SK-N-MC (cell line): ENCODE results near the gene RNASE4.
"Not testable (repeated sequence)": the region's sequence is repeated elsewhere in the genome, so short reads cannot be mapped to it uniquely, and the experiment has no call there.

ENCODE experiments used
- DNase-seq: peaks from one replicate; pipeline ENCODE4 v3.0.0-alpha.2; 2011; ENCODE audit warnings: low read depth, low spot score
- H3K27ac ChIP-seq: fragments of 200-600 bp; sonication (generic); 2 replicates; pipeline ENCODE4 v1.5.1; 2016; ENCODE audit warnings: mixed run types
- H3K36me3 ChIP-seq: fragments of 200-600 bp; sonication (generic); 2 replicates; pipeline ENCODE4 v1.6.1; 2017; ENCODE audit warnings: antibody characterized with exemption, low read length, mixed read lengths; ENCODE audit not compliant: insufficient read depth
- H3K4me3 ChIP-seq: fragments of 200-600 bp; sonication (generic); 2 replicates; pipeline ENCODE4 v1.5.1; 2016
- H3K9ac ChIP-seq: fragments of 200-600 bp; sonication (generic); 2 replicates; pipeline ENCODE4 v1.8.0; 2017; ENCODE audit warnings: mixed run types, mixed read lengths; ENCODE audit not compliant: insufficient read length
- H3K9me3 ChIP-seq: fragments of 200-600 bp; sonication (generic); 2 replicates; pipeline ENCODE4 v1.6.1; 2017; ENCODE audit warnings: low read depth, mild to moderate bottlenecking, antibody characterized with exemption, low read length, moderate library complexity, mixed read lengths
- EZH2 ChIP-seq: fragments of 200-600 bp; sonication (generic); IDR thresholded peaks from one replicate; pipeline ENCODE4 v1.6.1; 2017; ENCODE audit warnings: antibody characterized with exemption
- FOXP2 ChIP-seq: optimal IDR thresholded peaks from 2 replicates; pipeline ENCODE3; 2011; ENCODE audit warnings: mild to moderate bottlenecking, moderate library complexity; ENCODE audit not compliant: insufficient read depth; ENCODE audit errors: extremely low read length, control extremely low read depth
- POLR2AphosphoS5 ChIP-seq: IDR thresholded peaks from 2 replicates; pipeline ENCODE4 v1.6.1; 2012; ENCODE audit warnings: mild to moderate bottlenecking, low read depth, low read length, borderline replicate concordance

RNASE4 gene

GRCh38 chr14:20656274-20656673, 28.1 kb upstream of the RNASE4 start:
- Histone ChIP-seq H3K9ac (no peak overlapping the region), H3K36me3 (no peaks in the 10 kb centered on the region), H3K27ac (no peak overlapping the region), H3K4me3 (no peak overlapping the region), H3K9me3 (no peaks in the 10 kb centered on the region)
- no peak for TF ChIP-seq EZH2
- no peak for TF ChIP-seq FOXP2
- no peak for TF ChIP-seq POLR2AphosphoS5
- no peak for DNase-seq

GRCh38 chr14:20657216-20658211, 26.8 kb upstream of the RNASE4 start:
- H3K9me3 ChIP-seq, result no peaks in the 10 kb centered on the region
- no peak overlapping the region for H3K4me3 ChIP-seq
- H3K36me3 ChIP-seq, result no peaks in the 10 kb centered on the region
- DNase-seq, result no peak
- no peak overlapping the region for H3K9ac ChIP-seq
- H3K27ac ChIP-seq, result no peak overlapping the region
- TF ChIP-seq POLR2AphosphoS5 (no peak), EZH2 (no peak), FOXP2 (no peak)

GRCh38 chr14:20658246-20658645, 26.1 kb upstream of the RNASE4 start:
- Histone ChIP-seq H3K9ac (no peak overlapping the region), H3K36me3 (no peaks in the 10 kb centered on the region), H3K9me3 (no peaks in the 10 kb centered on the region), H3K27ac (no peak overlapping the region), H3K4me3 (no peak overlapping the region)
- no peak for DNase-seq
- TF ChIP-seq EZH2 (no peak), POLR2AphosphoS5 (no peak)

DNA sequence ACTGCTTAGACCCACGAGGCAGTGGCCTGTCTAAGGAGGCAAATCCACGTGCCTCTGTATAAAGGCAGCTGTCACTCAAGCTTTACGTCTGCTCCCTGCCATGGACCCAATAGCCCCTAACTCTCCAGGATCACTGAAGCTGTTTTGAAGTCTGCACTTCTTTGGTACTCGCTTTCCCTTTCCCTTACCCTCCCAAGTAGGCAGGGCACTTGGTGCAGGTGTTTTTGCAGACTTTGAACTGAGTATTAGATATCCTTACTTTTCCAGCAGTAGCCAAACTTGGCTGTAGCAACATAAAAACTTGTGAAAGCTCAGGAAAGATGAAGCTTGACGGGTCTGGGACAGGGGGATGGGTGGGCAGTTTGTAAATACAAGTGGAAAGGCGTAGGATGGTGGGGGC, 25.0 kb upstream of the RNASE4 start:
- no peaks in the 10 kb centered on the region for H3K36me3 ChIP-seq
- TF ChIP-seq POLR2AphosphoS5, result no peak
- no peak for TF ChIP-seq FOXP2
- TF ChIP-seq EZH2, result no peak
- H3K9me3 ChIP-seq, result no peaks in the 10 kb centered on the region
- H3K27ac ChIP-seq, result no peak overlapping the region
- H3K9ac ChIP-seq, result no peak overlapping the region
- no peak for DNase-seq
- H3K4me3 ChIP-seq, result no peak overlapping the region

GRCh38 chr14:20659813-20660395, 24.5 kb upstream of the RNASE4 start:
- no peak for TF ChIP-seq FOXP2
- DNase-seq, result no peak
- no peak overlapping the region for H3K27ac ChIP-seq
- no peak overlapping the region for H3K9ac ChIP-seq
- H3K4me3 ChIP-seq, result no peak overlapping the region
- H3K9me3 ChIP-seq, result no peaks in the 10 kb centered on the region
- H3K36me3 ChIP-seq, result no peaks in the 10 kb centered on the region

- DNase-seq, result no peak
- no peaks in the 10 kb centered on the region for H3K36me3 ChIP-seq
- TF ChIP-seq POLR2AphosphoS5 (no peak), FOXP2 (no peak), EZH2 (no peak)
These were observed 23.2 kb upstream of the RNASE4 start for GRCh38 chr14:20661197-20661596.

DNA sequence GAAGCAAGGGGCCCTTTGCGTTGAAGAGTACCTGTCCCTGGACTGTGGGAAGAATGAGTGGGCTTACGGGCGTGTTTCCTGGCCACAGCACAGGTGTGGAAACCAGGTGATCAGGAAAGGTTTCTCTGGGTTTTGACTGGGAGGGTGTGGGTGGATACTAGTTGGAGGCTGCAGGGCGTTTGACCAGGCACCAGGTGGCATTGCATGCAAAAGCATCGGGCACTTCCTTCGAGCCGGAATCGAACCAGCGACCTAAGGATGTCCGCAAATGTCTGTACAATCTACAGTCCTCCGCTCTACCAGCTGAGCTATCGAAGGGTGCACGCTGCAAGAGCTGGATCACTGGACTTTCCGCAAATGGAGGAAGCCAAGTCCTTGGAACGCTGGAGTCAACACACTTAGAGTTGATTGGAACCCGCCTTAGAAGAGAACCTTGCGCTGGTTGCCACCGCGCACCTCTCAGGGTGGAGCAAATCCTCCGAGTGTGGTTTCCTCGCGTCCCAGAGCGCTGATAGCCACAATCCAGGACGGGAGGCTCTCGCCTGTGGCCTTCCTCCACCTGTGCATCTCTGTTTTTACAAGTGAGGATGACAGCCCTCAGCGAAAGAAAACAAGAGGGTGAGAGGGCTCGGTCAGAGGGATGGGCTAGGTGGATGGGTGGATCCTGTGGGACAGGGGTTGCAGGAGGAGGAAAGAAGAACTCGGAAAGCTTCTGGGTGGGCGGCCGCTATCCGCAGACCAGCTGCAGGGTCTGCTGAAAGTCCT, 21.2 kb upstream of the RNASE4 start:
- Histone ChIP-seq H3K9me3 (no peaks in the 10 kb centered on the region), H3K36me3 (no peaks in the 10 kb centered on the region), H3K9ac (no peak overlapping the region), H3K4me3 (no peak overlapping the region), H3K27ac (no peak overlapping the region)
- no peak for TF ChIP-seq EZH2
- TF ChIP-seq FOXP2, result no peak
- TF ChIP-seq POLR2AphosphoS5, result no peak
- no peak for DNase-seq

More at GRCh38 chr14:20661197-20661596, 23.2 kb upstream of the RNASE4 start:
- H3K9ac ChIP-seq, result no peak overlapping the region
- H3K27ac ChIP-seq, result no peak overlapping the region
- no peaks in the 10 kb centered on the region for H3K9me3 ChIP-seq
- H3K4me3 ChIP-seq, result no peak overlapping the region

DNA sequence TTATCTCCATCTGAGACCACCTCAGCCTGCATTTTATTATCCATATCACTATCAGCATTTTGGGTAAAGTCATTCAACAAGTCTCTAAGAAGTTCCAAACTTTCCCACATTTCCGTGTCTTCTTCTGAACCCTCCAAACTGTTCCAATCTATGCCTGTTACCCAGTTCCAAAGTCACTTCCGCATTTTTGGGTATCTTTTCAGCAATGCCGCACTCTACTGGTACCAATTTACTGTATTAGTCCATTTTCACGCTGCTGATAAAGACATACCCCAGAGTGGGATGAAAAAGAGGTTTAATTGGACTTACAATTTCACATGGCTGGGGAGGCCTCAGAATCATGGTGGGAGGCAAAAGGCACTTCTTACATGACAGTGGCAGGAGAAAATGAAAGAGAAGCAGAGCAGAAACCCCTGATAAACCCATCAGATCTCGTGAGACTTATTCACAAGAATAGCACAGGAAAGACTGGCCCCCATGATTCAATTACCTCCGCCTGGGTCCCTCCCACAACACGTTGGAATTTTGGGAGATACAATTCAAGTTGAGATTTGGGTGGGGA, 17.9 kb upstream of the RNASE4 start:
- not testable (repeated sequence) for DNase-seq, H3K4me3 ChIP-seq, H3K9me3 ChIP-seq, H3K9ac ChIP-seq, H3K36me3 ChIP-seq, H3K27ac ChIP-seq
